ENCODE data around the gene GPC3.

DNA sequence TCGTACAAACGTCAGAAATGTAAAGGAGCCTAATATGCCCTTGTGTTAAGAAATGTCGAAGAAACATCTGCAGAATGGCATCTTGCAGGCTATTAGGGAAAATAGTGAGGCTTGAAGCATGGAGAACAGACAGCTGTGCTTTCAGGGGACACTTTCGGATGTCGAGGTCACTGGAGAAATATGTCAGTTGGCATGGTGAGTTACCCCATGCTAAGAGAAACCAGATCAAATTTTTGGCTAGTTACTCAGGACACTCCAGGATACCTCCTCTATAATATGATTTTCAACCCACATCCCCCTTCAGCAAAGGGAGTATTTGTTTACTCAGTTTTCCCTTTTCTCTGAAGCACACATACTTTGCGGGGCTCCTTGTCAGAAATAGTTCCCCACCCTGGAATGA, 171.4 kb downstream of the GPC3 start:
- no peak for TF ChIP-seq EZH2 (IDR thresholded peaks at IDR 0.05)
- TF ChIP-seq, protein P1, sequence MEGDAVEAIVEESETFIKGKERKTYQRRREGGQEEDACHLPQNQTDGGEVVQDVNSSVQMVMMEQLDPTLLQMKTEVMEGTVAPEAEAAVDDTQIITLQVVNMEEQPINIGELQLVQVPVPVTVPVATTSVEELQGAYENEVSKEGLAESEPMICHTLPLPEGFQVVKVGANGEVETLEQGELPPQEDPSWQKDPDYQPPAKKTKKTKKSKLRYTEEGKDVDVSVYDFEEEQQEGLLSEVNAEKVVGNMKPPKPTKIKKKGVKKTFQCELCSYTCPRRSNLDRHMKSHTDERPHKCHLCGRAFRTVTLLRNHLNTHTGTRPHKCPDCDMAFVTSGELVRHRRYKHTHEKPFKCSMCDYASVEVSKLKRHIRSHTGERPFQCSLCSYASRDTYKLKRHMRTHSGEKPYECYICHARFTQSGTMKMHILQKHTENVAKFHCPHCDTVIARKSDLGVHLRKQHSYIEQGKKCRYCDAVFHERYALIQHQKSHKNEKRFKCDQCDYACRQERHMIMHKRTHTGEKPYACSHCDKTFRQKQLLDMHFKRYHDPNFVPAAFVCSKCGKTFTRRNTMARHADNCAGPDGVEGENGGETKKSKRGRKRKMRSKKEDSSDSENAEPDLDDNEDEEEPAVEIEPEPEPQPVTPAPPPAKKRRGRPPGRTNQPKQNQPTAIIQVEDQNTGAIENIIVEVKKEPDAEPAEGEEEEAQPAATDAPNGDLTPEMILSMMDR (IDR thresholded peaks at IDR 0.05): no peak
